GM12872 (cell line): ENCODE results near the gene FLYWCH1.
A peak's percentile ranks its signal among the peaks of the same experiment; 100 is the strongest.

Experiments
- TF ChIP-seq, protein P1 (sequence below): IDR thresholded peaks from 3 replicates; pipeline ENCODE4 v1.5.1; 2011; ENCODE audit warnings: low read depth, mild to moderate bottlenecking, low read length, moderate library complexity; ENCODE audit not compliant: insufficient read depth

FLYWCH1 gene

DNA sequence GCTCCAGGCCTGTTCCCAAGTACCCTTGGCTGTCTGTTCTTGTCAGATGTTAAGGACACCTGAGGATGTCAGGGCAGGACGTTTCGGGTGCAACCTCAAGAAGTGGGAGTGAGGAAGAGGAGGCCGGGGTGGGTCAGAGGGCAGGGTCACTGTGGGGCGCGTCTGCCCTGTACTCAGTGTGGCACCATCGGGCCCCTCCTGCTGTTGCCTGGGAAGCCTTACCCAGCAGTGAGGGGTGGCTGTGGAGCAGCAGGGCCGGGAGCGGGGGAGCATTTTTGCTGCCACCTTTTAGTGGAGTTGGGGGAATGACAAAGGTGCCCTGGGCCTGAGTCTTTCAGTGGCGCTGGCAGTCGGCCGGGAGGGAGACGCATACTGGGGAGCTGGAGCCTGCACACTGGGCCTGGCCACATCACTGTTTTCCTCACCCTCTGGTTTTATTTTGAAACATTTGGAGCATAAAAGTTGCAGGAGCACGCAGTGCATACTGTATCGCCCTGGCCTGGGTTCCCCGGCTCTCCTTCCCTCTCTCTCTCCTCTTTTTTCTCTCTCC is 11.1 kb upstream of the FLYWCH1 start:
- TF ChIP-seq, protein P1, sequence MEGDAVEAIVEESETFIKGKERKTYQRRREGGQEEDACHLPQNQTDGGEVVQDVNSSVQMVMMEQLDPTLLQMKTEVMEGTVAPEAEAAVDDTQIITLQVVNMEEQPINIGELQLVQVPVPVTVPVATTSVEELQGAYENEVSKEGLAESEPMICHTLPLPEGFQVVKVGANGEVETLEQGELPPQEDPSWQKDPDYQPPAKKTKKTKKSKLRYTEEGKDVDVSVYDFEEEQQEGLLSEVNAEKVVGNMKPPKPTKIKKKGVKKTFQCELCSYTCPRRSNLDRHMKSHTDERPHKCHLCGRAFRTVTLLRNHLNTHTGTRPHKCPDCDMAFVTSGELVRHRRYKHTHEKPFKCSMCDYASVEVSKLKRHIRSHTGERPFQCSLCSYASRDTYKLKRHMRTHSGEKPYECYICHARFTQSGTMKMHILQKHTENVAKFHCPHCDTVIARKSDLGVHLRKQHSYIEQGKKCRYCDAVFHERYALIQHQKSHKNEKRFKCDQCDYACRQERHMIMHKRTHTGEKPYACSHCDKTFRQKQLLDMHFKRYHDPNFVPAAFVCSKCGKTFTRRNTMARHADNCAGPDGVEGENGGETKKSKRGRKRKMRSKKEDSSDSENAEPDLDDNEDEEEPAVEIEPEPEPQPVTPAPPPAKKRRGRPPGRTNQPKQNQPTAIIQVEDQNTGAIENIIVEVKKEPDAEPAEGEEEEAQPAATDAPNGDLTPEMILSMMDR, result no peak

DNA sequence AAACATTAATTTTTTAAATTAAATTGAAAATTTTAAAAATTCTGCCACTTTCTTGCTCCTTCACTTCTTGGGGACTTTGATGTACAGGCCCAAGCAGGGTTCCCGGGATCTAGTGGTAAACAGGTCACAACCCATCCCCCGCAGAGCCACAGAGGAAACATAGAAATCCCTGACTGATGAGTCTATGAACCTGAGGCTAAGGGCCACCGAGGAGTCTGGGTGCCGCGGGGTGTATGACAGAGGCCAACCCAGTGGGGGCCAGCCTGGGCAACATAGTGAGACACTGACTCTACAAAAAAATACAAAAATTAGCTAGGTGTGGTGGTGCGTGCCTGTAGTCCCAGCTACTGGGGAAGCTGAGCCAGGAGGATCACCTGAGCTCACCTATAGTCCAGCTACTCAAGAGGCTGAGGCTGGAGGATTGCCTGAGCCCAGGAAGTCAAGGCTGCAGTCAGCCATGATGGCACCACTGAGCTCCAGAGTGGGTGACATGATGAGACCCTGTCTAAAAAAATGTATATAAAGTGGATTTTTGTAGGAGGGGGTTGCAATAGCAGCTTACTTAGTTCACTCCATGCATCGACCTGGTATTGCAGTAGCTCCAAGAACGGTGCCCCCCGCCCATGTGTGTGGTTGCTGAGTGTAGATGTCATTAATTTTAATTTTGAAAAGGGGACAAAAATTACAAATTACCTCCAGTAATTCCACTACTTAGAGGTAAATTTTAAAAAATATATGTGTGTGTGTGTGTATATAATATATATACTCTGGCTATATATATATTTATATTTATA is 9.2 kb upstream of the FLYWCH1 start:
- TF ChIP-seq, protein P1, result no peak

DNA sequence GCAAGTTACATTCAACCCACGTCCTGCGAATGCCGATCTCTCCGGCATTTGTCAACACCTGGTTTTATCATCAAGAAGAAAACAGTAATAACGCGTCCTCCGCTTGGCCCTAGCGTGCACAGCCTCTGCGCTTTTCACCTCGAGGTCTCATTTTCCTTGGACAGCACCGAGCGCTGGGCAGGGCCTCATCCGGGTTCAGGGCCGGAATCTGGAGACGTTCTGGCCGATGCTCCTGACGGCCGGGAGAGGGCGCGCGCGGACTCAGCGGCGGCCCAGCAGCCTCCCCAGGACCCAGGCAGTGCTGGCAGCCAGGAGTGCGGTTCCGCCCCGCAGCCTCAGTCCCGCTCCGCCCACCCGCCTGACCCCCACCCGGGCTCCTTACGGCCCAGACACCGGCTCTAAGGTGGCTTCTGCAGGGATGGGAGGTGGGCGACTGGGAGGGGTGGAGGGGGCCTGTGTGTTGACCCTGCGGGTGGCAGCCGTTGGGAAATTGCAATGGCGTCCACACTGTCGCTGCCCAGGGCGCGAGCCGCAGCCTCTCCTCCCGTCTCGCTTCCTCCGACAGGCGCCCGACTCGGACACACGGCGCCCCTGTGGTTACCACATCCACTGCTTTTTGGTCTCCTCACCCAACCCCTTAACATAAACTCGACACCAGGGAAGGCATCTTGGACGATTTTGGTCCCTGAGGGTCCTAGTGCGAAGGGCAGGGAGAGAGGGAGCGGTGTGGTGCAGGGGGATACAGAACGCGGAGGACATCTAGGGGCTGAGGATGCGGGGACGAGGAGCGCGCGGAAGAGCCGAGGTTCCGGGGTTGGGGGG is 7.4 kb upstream of the FLYWCH1 start:
- TF ChIP-seq, protein P1, result peak; percentile 89

DNA sequence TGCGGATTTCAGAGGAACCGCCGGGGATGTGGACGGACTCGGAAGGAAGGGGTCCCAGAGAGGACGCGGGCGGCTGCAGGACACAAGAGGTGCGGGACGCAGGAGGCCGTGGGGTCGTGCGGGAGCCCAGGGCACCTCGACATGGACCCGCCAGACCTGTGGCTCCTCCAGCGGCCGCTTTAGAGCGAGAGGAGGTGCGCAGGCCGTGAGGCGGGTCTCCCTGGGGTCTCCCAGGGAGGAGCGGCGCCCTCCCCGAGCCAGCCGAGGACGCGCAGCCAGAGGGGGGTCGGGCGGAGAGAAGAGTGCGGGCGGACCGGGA is 6.8 kb upstream of the FLYWCH1 start:
- TF ChIP-seq, protein P1, result no peak

DNA sequence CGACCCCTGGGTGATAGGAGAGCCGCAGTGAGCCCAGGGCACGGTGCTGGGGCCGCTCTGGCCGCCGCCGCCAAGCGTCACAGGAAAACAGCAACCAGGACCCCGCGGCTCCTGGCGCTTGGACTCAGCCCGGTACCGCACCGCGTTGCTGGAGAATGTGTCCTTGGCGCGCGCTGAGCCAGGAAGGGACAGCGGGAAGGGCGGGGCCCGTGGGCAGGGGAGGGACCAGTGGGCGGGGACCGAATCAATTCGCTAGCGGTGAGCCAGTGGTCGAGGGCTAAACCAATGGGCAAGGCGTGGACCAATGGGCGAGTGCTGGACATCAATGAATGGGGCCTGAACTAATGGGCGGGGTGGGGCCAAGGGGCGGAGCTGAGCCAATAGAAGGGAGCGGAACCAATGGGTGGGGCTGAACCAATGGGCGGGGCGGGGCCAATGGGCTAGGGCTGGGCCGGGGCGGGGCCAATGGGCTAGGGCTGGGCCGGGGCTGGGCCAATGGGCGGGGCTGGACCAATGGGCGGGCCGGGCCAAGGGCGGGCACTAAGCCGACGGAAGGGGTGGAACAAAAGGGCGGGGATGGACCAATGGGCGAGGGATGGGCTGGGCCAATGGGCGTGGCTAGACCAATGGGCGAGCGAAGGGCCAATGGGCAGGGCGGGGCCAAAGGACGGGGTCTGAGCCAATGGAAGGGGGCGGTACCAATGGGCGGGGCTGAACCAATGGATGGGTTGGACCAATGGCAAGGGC is 6.3 kb upstream of the FLYWCH1 start:
- TF ChIP-seq, protein P1, result no peak

DNA sequence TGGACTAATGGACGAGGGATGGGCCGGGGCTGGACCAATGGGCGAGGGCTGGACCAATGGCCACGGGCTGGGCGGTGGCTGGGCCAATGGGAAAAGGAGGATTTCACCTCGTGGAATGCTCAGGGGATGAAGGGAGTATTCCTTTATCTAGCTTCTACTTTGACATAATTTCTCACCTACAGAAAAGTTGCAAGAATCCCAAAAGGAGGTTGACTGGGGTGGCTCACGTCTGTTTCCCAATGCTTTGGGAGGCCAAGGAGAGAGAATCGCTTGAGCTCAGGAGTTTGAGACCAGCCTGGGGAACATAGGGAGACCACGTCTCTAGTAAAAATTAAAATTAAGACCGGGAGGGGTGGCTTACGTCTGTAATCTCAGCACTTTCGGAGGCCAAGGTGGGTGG is 5.7 kb upstream of the FLYWCH1 start:
- TF ChIP-seq, protein P1, result no peak
